Measurements from ENCODE around the gene TRUB2. TPM values are rescaled to one million over a fixed set of nuclear protein-coding genes. Genes with fewer than 3 reads are reported as not detected.
A peak's percentile ranks its signal among the peaks of the same experiment; 100 is the strongest.

The TRUB2 gene
- total RNA-seq, 4 donors from 2014 or later: 13.2 to 15.6 (median 15.3) TPM

DNA sequence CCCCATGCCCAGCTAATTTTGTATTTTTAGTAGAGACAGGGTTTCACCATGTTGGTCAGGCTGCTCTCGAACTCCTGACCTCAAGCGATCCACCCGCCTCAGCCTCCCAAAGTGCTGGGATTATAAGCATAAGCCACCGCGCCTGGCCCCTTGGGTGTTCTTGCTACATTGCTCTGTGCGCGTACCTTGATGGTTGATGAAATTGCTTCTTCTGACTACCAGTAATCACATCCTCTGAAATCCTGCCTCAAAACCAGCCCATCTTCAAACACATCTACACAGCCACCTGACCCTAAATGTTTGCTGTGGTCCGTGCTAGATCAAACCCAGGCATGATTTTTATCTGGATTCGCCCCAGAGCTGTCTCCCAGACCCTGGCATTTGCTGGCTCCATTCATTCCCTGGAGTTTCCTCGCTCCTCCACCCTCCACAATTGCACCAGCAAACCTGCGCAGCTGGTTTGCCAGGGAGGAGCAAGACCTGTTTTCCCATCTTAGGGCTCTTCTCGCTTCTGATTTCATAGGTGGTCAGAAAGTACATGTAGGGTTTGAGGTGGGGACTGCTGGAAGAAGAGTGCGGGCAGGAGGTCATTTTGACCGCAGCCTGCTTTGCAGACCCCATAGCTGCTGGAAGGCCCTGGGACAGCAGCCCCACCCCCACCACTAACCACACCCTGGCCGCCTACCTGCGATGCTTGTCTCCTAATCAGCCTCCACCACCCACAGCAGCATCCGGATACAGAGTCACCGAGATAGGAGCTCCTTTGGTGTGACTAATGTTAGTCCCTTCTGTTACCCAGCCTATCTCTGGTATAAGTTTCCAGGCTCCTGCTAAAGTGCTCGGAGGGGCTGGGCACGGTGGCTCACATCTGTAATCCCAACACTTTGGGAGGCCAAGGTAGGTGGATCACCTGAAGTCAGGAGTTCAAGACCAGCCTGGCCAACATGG, 23.4 kb downstream of the TRUB2 start:
- intact Hi-C loops (cut with DNase I): no loop called here
- no peak for DNase-seq
- WGBS, 2 donors: 52 to 80% methylated on average over 13 to 16 of the region's 20 CpGs
- peaks cover 0 to 4% (median 0%) of the 10 kb centered on the region in 3 donors for H3K36me3 ChIP-seq
- TF ChIP-seq CTCF (IDR thresholded peaks at IDR 0.05) (no peak), POLR2A (IDR thresholded peaks at IDR 0.05) (no peak)
- no peaks in the 10 kb centered on the region for H3K27me3 ChIP-seq
- H3K4me3 ChIP-seq: no peak overlapping the region
- H3K9me3 ChIP-seq: no peaks in the 10 kb centered on the region
- H3K27ac ChIP-seq: peak overlapping the region; percentile 62 to 80 (median 72)
- peaks cover 0 to 32% (median 11%) of the 10 kb centered on the region in 3 donors for H3K4me1 ChIP-seq

- Histone ChIP-seq H3K36me3 (peaks cover 0 to 4% (median 0%) of the 10 kb centered on the region in 3 donors), H3K4me3 (no peak overlapping the region), H3K27me3 (no peaks in the 10 kb centered on the region), H3K27ac (no peak overlapping the region), H3K9me3 (no peaks in the 10 kb centered on the region), H3K4me1 (peaks cover 0 to 31% (median 11%) of the 10 kb centered on the region in 3 donors)
- no peak for DNase-seq
- TF ChIP-seq POLR2A (IDR thresholded peaks at IDR 0.05): no peak
- TF ChIP-seq CTCF (IDR thresholded peaks at IDR 0.05): no peak
- 70 to 92% methylated on average over 2 of the region's 2 CpGs for WGBS, 2 donors
- intact Hi-C loops (cut with DNase I): no loop called here
These were observed 24.9 kb downstream of the TRUB2 start for GRCh38 chr9:128297221-128297773.

DNA sequence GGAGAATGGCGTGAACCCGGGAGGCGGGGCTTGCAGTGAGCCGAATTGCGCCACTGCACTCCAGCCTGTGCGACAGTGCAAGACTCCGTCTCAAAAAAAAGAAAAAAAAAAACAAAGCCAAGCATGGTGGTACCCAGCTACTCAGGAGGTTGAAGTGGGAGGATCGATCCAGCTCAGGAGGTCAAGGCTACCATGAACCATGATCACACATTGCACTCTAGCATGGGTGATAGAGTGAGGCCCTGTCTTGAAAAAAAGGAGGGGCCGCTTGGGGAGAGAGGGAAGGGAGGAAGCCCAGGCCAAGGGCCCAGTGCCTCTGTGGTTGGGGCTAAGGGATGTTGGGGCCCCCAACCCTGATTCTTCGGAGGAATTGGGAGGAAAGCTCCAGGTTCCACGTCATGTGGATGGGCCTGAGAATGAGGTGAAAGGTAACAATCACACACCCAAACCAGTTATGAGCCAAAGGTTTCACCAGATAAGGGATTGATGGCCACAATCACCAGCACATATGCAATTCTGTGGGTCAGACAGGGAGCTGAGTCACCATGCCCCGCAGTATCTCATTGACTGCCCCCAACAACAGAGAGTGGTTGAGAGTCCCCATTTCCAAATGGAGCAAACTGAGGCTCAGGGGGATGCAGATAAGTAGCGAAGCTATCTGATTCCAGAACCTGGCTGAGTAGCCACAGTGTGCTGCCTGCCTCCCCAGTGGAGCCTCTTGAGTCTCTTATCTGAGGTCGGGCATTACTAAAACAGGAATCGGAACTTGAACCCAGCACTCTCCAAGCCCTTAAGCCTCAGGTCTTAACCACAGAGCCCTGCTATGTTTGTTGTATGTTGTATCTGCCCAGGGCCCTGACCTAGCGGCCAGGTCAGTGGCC, 25.7 kb downstream of the TRUB2 start:
- no peak for DNase-seq
- 83 to 86% methylated on average over 5 to 13 of the region's 16 CpGs for WGBS, 2 donors
- no peaks in the 10 kb centered on the region for H3K27me3 ChIP-seq
- H3K36me3 ChIP-seq: peaks cover 0 to 4% (median 0%) of the 10 kb centered on the region in 3 donors
- no peaks in the 10 kb centered on the region for H3K9me3 ChIP-seq
- peaks cover 0 to 31% (median 11%) of the 10 kb centered on the region in 3 donors for H3K4me1 ChIP-seq
- H3K4me3 ChIP-seq: no peak overlapping the region
- peak overlapping the region in 1 of 4 donors; percentile 3 for H3K27ac ChIP-seq
- intact Hi-C loops (cut with DNase I): no loop called here
- TF ChIP-seq POLR2A (IDR thresholded peaks at IDR 0.05) (no peak), CTCF (IDR thresholded peaks at IDR 0.05) (no peak)

GRCh38 chr9:128294142-128294541, 28.1 kb downstream of the TRUB2 start:
- H3K36me3 ChIP-seq: peaks cover 0 to 12% (median 0%) of the 10 kb centered on the region in 3 donors
- no peak overlapping the region for H3K27ac ChIP-seq
- H3K4me3 ChIP-seq: no peak overlapping the region
- peaks cover 0 to 27% (median 9%) of the 10 kb centered on the region in 3 donors for H3K4me1 ChIP-seq
- intact Hi-C loops (cut with DNase I): loop anchor here (5.0 kb wide), 1 partner anchor 48 kb away; the partner anchor contains the start of gene SLC27A4
- no peak for DNase-seq
- H3K27me3 ChIP-seq: no peaks in the 10 kb centered on the region
- WGBS, 2 donors: 100% methylated on average over 1 of the region's 4 CpGs; no CpG with 5 or more reads in 1 of the 2 donors
- no peaks in the 10 kb centered on the region for H3K9me3 ChIP-seq
- TF ChIP-seq POLR2A (IDR thresholded peaks at IDR 0.05) (no peak), CTCF (IDR thresholded peaks at IDR 0.05) (no peak)
